WI38 (cell line): ENCODE results near the gene ZNF556.

Source experiments
- H3K4me3 ChIP-seq: 2 replicates; pipeline ENCODE4 v1.5.1; 2011; ENCODE audit warnings: low read depth, mild to moderate bottlenecking, control low read depth, low read length
- TF ChIP-seq, protein P1 (sequence below): IDR thresholded peaks from 2 replicates; pipeline ENCODE4 v1.5.1; 2012; ENCODE audit warnings: low read depth, mild to moderate bottlenecking, control low read depth, low read length

Gene ZNF556

DNA sequence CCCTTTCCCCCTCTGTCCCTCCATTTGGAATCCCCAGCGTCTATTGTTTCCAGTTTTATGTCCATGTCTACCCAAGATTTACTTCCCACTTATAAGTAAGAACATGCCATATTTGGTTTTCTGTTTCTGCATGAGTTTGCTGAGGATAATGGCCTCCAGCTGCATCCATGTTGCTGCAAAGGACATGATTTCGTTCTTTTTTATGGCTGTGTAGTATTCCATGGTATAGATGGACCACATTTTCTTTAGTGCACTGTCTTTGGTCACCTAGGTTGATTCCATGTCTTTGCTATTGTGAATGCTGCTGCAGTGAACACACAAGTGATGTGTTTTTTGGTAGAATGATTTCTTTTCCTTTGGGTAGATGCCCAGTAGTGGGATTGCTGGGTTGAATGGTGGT, 22.0 kb upstream of the ZNF556 start:
- TF ChIP-seq, protein P1, sequence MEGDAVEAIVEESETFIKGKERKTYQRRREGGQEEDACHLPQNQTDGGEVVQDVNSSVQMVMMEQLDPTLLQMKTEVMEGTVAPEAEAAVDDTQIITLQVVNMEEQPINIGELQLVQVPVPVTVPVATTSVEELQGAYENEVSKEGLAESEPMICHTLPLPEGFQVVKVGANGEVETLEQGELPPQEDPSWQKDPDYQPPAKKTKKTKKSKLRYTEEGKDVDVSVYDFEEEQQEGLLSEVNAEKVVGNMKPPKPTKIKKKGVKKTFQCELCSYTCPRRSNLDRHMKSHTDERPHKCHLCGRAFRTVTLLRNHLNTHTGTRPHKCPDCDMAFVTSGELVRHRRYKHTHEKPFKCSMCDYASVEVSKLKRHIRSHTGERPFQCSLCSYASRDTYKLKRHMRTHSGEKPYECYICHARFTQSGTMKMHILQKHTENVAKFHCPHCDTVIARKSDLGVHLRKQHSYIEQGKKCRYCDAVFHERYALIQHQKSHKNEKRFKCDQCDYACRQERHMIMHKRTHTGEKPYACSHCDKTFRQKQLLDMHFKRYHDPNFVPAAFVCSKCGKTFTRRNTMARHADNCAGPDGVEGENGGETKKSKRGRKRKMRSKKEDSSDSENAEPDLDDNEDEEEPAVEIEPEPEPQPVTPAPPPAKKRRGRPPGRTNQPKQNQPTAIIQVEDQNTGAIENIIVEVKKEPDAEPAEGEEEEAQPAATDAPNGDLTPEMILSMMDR = no peak
- H3K4me3 ChIP-seq = no peak overlapping the region

DNA sequence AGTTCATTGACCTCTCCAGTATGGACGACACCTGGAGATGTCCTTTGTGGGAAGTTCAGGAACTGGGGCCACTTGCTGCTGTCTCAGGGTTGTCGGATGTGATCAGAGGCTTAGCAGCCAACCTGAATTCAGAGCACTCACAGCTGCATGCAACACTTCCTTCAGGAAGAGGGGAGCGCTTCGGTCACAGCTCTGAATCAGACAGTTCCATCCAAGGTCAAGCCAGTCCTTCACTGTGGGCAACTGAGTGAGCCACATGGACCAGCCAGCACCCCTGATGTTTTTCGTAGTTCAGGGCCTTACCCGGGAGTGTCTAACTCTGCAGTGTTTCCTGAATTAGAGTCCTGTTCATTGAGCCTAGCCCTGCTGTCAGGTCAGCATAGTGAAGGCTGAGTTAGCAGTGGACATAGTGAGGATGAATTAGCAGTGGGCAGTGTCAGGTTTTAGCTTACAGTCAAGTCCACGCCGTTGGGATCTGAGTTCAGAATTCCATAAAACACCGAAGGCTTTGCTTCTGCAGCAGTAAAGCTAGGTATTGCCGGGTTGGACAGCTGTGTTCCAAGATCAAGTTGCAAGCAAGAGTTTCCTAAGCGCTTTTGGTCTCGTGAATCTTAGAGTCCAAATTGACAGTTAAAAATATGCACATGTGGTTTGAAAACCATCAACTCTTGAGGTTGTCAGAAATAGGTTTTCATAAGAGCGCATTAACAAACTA, 20.8 kb upstream of the ZNF556 start:
- TF ChIP-seq, protein P1 = no peak
- no peak overlapping the region for H3K4me3 ChIP-seq

GRCh38 chr19:2847507-2847906, 19.6 kb upstream of the ZNF556 start:
- no peak overlapping the region for H3K4me3 ChIP-seq
- TF ChIP-seq, protein P1 = no peak

DNA sequence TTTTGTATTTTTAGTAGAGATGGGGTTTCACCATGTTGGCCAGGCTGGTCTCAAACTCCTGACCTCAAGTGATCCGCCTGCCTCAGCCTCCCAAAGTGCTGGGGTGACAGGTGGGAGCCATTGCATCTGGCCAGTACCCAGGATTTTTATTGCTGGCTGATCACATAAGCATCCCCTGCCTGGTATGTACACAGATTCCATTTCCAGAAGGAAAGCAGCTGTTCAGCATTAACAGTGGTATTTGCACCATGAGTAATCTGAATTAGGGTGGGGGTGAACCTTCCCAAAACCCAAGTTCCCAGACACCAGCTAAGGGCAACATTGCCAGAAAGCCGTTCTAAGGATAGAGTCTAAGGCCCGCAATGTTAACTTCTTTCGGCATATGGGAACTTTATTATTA, 18.5 kb upstream of the ZNF556 start:
- no peak overlapping the region for H3K4me3 ChIP-seq
- TF ChIP-seq, protein P1 = no peak

GRCh38 chr19:2850256-2850925, 16.7 kb upstream of the ZNF556 start:
- TF ChIP-seq, protein P1 = no peak
- no peak overlapping the region for H3K4me3 ChIP-seq

- TF ChIP-seq, protein P1 = no peak
These were observed 14.5 kb upstream of the ZNF556 start for GRCh38 chr19:2852598-2852997.

DNA sequence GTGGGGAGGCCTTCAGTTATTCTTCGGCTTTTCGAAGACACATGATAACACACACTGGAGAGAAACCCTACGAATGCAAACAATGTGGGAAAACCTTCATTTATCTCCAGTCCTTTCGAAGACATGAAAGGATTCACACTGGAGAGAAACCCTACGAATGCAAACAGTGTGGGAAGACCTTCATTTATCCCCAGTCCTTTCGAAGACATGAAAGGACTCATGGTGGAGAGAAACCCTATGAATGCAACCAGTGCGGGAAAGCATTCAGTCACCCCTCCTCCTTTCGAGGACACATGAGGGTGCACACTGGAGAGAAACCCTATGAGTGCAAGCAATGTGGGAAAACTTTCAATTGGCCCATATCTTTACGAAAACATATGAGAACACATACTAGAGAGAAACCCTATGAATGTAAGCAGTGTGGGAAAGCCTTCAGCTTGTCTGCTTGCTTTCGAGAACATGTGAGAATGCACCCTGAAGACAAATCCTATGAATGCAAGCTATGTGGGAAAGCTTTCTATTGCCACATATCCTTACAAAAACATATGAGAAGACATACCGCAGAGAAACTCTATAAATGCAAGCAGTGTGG, 14.0 kb upstream of the ZNF556 start:
- H3K4me3 ChIP-seq = no peak overlapping the region
- TF ChIP-seq, protein P1 = no peak

More at GRCh38 chr19:2852598-2852997, 14.5 kb upstream of the ZNF556 start:
- H3K4me3 ChIP-seq = no peak overlapping the region
